HEK293 (cell line): Measurements from ENCODE around the gene ABCA5.

Experiments used
- ATF2 ChIP-seq: fragments of 450-650 bp; formaldehyde crosslinking; IDR thresholded peaks from 2 replicates; pipeline ENCODE4 v1.5.1; 2016; ENCODE audit warnings: missing biosample characterization, missing genetic modification characterization, low read depth
- BCL11A ChIP-seq: fragments of 450-650 bp; formaldehyde crosslinking; IDR thresholded peaks from 2 replicates; pipeline ENCODE4 v1.5.1; 2016; ENCODE audit warnings: low read depth, missing biosample characterization, missing genetic modification characterization
- CTCF ChIP-seq: fragments of 450-650 bp; formaldehyde crosslinking; IDR thresholded peaks from 2 replicates; pipeline ENCODE4 v1.5.1; 2016; ENCODE audit warnings: missing biosample characterization, missing genetic modification characterization
- ELK4 ChIP-seq: IDR thresholded peaks from 2 replicates; pipeline ENCODE4 v1.6.1; 2011; ENCODE audit warnings: mild to moderate bottlenecking, low read depth, low read length, borderline replicate concordance
- REST ChIP-seq: fragments of 450-650 bp; formaldehyde crosslinking; IDR thresholded peaks from 2 replicates; pipeline ENCODE4 v1.5.1; 2016; ENCODE audit warnings: missing biosample characterization, missing genetic modification characterization
- YY1 ChIP-seq: fragments of 450-650 bp; formaldehyde crosslinking; IDR thresholded peaks from 2 replicates; pipeline ENCODE4 v1.5.1; 2018; ENCODE audit warnings: missing biosample characterization, missing genetic modification characterization
- ZNF112 ChIP-seq: fragments of 450-650 bp; formaldehyde crosslinking; IDR thresholded peaks from 2 replicates; pipeline ENCODE4 v1.5.0; 2017; ENCODE audit warnings: missing biosample characterization, missing genetic modification characterization
- ZNF146 ChIP-seq: fragments of 450-650 bp; formaldehyde crosslinking; IDR thresholded peaks from 2 replicates; pipeline ENCODE4 v1.5.1; 2016; ENCODE audit warnings: missing biosample characterization, missing genetic modification characterization
- ZNF169 ChIP-seq: fragments of 450-650 bp; formaldehyde crosslinking; IDR thresholded peaks from 2 replicates; pipeline ENCODE4 v1.5.1; 2016; ENCODE audit warnings: missing biosample characterization, missing genetic modification characterization
- ZNF221 ChIP-seq: fragments of 450-650 bp; formaldehyde crosslinking; IDR thresholded peaks from 2 replicates; pipeline ENCODE4 v1.5.1; 2017; ENCODE audit warnings: missing biosample characterization, missing genetic modification characterization, borderline replicate concordance
- ZNF302 ChIP-seq: fragments of 450-650 bp; formaldehyde crosslinking; IDR thresholded peaks from 2 replicates; pipeline ENCODE4 v1.5.1; 2016; ENCODE audit warnings: missing biosample characterization, missing genetic modification characterization, low read depth
- ZNF660 ChIP-seq: fragments of 450-650 bp; IDR thresholded peaks from 2 replicates; pipeline ENCODE4 v1.5.1; 2018; ENCODE audit warnings: missing biosample characterization, mild to moderate bottlenecking, missing genetic modification characterization

- no peak for TF ChIP-seq CTCF
- TF ChIP-seq ZNF302 = no peak
- no peak for TF ChIP-seq ZNF112
- no peak for TF ChIP-seq ELK4
- no peak for TF ChIP-seq ZNF221 (tag by site-specific recombination)
- TF ChIP-seq ZNF660 (tag by site-specific recombination) = no peak
- TF ChIP-seq ATF2 (tag by site-specific recombination) = no peak
- no peak for TF ChIP-seq ZNF146 (tag by site-specific recombination)
- TF ChIP-seq BCL11A (tag by site-specific recombination) = no peak
- TF ChIP-seq ZNF169 (tag by site-specific recombination) = no peak
- TF ChIP-seq YY1 = no peak
- TF ChIP-seq REST = no peak
Observed at GRCh38 chr17:69317625-69318024, 9.3 kb downstream of the ABCA5 start.
